Vagina (tissue), 2 donors: ENCODE data around the gene SLC2A1. TPM values are rescaled to one million over a fixed set of nuclear protein-coding genes. Genes with fewer than 3 reads are reported as not detected.

Source experiments
- DNase-seq, 2 donors: peaks; one replicate each; pipeline ENCODE4 v3.0.0-alpha.2; 2017; ENCODE audit errors: extremely low spot score in 2 of 2
- H3K27ac ChIP-seq: fragments of 200-600 bp; sonication (generic); one replicate; pipeline ENCODE4 v1.5.1; 2019
- H3K27me3 ChIP-seq: fragments of 200-600 bp; sonication (generic); one replicate; pipeline ENCODE4 v1.5.1; 2019
- H3K36me3 ChIP-seq, 2 donors: fragments of 200-600 bp; sonication (generic); one replicate each; pipeline ENCODE4 v1.5.1; 2017 to 2019
- H3K4me1 ChIP-seq: fragments of 200-600 bp; sonication (generic); one replicate; pipeline ENCODE4 v1.5.1; 2019
- H3K4me3 ChIP-seq, 2 donors: fragments of 200-600 bp; sonication (generic); 1 replicate in 1 of 2; 2 replicates in 1 of 2; pipeline ENCODE4 v1.5.1; 2016 to 2019
- H3K9me3 ChIP-seq: fragments of 200-600 bp; sonication (generic); one replicate; pipeline ENCODE4 v1.5.1; 2019
- POLR2A ChIP-seq, 2 donors: fragments of 450-650 bp; IDR thresholded peaks; one replicate each; pipeline ENCODE4 v1.6.1; 2017; ENCODE audit warnings: antibody characterized with exemption in 2 of 2, mild to moderate bottlenecking in 2 of 2, moderate library complexity in 2 of 2
- POLR2AphosphoS5 ChIP-seq, 2 donors: sonication (generic); formaldehyde crosslinking; IDR thresholded peaks; one replicate each; pipeline ENCODE4 v1.9.0; 2017; ENCODE audit warnings: antibody characterized with exemption in 2 of 2, mild to moderate bottlenecking in 2 of 2, low read depth in 1 of 2; ENCODE audit not compliant: insufficient read depth in 1 of 2
- intact Hi-C: fragments of 100-400 bp; cut with DNase I; formaldehyde crosslinking; loops from one replicate; pipeline ENCODE4 v1.15.1; 2023
- total RNA-seq: library from RNA; depleted of rRNA; stranded (reverse); fragments of >200 nt; gene quantifications from one replicate; pipeline ENCODE4 v1.2.3, GENCODE V29; 2016
- TF ChIP-seq, protein P1 (sequence below), 3 experiments: fragments of 450-650 bp in 2 of 3; fragments of 200-600 bp in 1 of 3; sonication (generic) in 1 of 3; IDR thresholded peaks; one replicate each; pipeline ENCODE4 v1.5.1; 2017 to 2019; ENCODE audit warnings: antibody characterized with exemption in 3 of 3, mild to moderate bottlenecking in 2 of 3, moderate library complexity in 2 of 3

The SLC2A1 gene
- total RNA-seq, 1 donor from 2014 or later: 286 TPM

DNA sequence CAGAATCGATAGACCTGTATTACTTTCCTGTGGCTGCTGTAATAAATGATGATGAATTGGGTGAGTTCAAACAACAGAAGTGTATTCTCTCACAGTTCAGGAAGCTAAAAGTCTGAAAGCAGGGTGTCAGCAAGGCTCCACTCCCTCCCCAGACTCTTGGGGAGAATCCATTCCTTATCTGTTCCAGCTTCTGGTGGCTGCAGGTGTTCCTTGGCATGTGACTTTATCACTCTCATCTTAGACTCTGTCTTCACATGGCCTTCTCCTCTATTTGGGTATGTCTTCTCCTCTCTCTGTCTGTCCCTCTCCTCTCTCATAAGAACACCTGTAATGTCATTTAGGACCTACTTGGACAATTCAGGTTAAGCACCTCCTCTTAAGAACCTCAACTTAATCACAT lies 44.1 kb upstream of the SLC2A1 start:
- Histone ChIP-seq H3K36me3 (no peaks in the 10 kb centered on the region), H3K27me3 (no peaks in the 10 kb centered on the region), H3K9me3 (no peaks in the 10 kb centered on the region), H3K27ac (no peak overlapping the region), H3K4me3 (no peak overlapping the region), H3K4me1 (peaks cover 3% of the 10 kb centered on the region)
- TF ChIP-seq POLR2A (IDR thresholded peaks at IDR 0.05) (no peak), POLR2AphosphoS5 (IDR thresholded peaks at IDR 0.05; ENCODE audit: insufficient read depth in 1 of 2, low read depth in 1 of 2) (no peak)
- TF ChIP-seq, protein P1, sequence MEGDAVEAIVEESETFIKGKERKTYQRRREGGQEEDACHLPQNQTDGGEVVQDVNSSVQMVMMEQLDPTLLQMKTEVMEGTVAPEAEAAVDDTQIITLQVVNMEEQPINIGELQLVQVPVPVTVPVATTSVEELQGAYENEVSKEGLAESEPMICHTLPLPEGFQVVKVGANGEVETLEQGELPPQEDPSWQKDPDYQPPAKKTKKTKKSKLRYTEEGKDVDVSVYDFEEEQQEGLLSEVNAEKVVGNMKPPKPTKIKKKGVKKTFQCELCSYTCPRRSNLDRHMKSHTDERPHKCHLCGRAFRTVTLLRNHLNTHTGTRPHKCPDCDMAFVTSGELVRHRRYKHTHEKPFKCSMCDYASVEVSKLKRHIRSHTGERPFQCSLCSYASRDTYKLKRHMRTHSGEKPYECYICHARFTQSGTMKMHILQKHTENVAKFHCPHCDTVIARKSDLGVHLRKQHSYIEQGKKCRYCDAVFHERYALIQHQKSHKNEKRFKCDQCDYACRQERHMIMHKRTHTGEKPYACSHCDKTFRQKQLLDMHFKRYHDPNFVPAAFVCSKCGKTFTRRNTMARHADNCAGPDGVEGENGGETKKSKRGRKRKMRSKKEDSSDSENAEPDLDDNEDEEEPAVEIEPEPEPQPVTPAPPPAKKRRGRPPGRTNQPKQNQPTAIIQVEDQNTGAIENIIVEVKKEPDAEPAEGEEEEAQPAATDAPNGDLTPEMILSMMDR (IDR thresholded peaks at IDR 0.05): no peak
- no peak for DNase-seq
- intact Hi-C loops: no loop called here

DNA sequence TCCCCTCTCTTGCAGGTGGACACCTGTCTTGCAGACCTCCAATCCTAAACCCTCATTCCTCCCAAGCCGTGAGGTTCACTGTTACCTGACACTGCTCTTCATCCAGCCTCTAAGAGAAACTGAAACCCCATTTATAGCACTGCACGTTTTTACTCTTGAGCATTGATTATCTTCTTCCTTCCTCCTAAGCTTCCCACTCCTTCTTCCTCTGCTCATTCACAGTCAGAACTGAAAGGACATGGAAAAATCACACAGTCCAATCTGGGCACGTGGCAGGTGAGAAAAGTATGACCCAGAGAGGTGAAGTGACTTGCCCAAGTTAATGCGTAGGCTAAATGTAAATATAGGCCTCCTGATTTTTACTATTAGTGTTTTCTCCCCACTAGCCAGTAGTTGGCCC lies 43.4 kb upstream of the SLC2A1 start:
- no peaks in the 10 kb centered on the region for H3K27me3 ChIP-seq
- intact Hi-C loops: no loop called here
- H3K9me3 ChIP-seq: no peaks in the 10 kb centered on the region
- DNase-seq: no peak
- H3K4me1 ChIP-seq: no peaks in the 10 kb centered on the region
- H3K36me3 ChIP-seq: no peaks in the 10 kb centered on the region
- no peak overlapping the region for H3K4me3 ChIP-seq
- no peak for TF ChIP-seq POLR2A (IDR thresholded peaks at IDR 0.05)
- no peak overlapping the region for H3K27ac ChIP-seq

DNA sequence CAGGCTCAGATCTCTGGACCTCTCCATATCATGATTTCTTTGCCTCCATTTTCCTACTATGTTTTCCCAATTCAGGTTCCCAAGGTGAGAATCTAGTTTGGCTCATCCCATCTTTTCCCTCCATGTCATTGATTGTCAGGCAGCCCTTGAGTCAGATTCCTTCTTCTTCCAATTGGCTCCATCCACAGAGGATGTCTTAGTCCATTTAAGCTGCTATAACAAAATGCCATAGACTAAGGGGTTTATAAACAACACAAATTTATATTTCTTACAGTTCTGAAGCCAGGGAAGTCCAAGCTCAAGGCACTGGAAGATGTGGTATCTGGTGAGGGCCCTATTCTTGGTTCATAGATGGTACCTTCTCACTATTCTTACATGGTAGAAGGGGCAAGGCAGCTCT lies 42.8 kb upstream of the SLC2A1 start:
- Histone ChIP-seq H3K36me3 (no peaks in the 10 kb centered on the region), H3K4me3 (no peak overlapping the region), H3K9me3 (no peaks in the 10 kb centered on the region), H3K4me1 (no peaks in the 10 kb centered on the region), H3K27me3 (no peaks in the 10 kb centered on the region), H3K27ac (no peak overlapping the region)
- no peak for TF ChIP-seq POLR2AphosphoS5 (IDR thresholded peaks at IDR 0.05; ENCODE audit: insufficient read depth in 1 of 2, low read depth in 1 of 2)
- no peak for TF ChIP-seq POLR2A (IDR thresholded peaks at IDR 0.05)
- TF ChIP-seq, protein P1 (IDR thresholded peaks at IDR 0.05): no peak
- no peak for DNase-seq
- intact Hi-C loops: no loop called here

- DNase-seq: no peak
- intact Hi-C loops: no loop called here
- Histone ChIP-seq H3K27ac (no peak overlapping the region), H3K4me3 (no peak overlapping the region), H3K9me3 (no peaks in the 10 kb centered on the region), H3K27me3 (no peaks in the 10 kb centered on the region), H3K4me1 (no peaks in the 10 kb centered on the region), H3K36me3 (no peaks in the 10 kb centered on the region)
- TF ChIP-seq POLR2A (IDR thresholded peaks at IDR 0.05): no peak
- TF ChIP-seq POLR2AphosphoS5 (IDR thresholded peaks at IDR 0.05; ENCODE audit: insufficient read depth in 1 of 2, low read depth in 1 of 2): no peak
- TF ChIP-seq, protein P1 (IDR thresholded peaks at IDR 0.05): no peak
Measured at GRCh38 chr1:43000271-43000670, 41.6 kb upstream of the SLC2A1 start.

GRCh38 chr1:42999308-42999707 lies 40.6 kb upstream of the SLC2A1 start:
- no peaks in the 10 kb centered on the region for H3K36me3 ChIP-seq
- no peak for DNase-seq
- intact Hi-C loops: no loop called here
- TF ChIP-seq POLR2AphosphoS5 (IDR thresholded peaks at IDR 0.05; ENCODE audit: insufficient read depth in 1 of 2, low read depth in 1 of 2): no peak
- TF ChIP-seq POLR2A (IDR thresholded peaks at IDR 0.05): no peak
- TF ChIP-seq, protein P1 (IDR thresholded peaks at IDR 0.05): no peak
- H3K27me3 ChIP-seq: no peaks in the 10 kb centered on the region
- H3K27ac ChIP-seq: no peak overlapping the region
- H3K4me1 ChIP-seq: no peaks in the 10 kb centered on the region
- no peaks in the 10 kb centered on the region for H3K9me3 ChIP-seq
- H3K4me3 ChIP-seq: no peak overlapping the region

- H3K27ac ChIP-seq: no peak overlapping the region
- H3K27me3 ChIP-seq: no peaks in the 10 kb centered on the region
- H3K36me3 ChIP-seq: no peaks in the 10 kb centered on the region
- TF ChIP-seq POLR2AphosphoS5 (IDR thresholded peaks at IDR 0.05; ENCODE audit: insufficient read depth in 1 of 2, low read depth in 1 of 2) (no peak), POLR2A (IDR thresholded peaks at IDR 0.05) (no peak)
- TF ChIP-seq, protein P1 (IDR thresholded peaks at IDR 0.05): no peak
- intact Hi-C loops: no loop called here
- no peaks in the 10 kb centered on the region for H3K9me3 ChIP-seq
- H3K4me1 ChIP-seq: no peaks in the 10 kb centered on the region
- no peak overlapping the region for H3K4me3 ChIP-seq
- no peak for DNase-seq
Measured at GRCh38 chr1:42998386-42998785, 39.7 kb upstream of the SLC2A1 start.
